ENCODE measurements around the gene TBC1D14. TPM values are rescaled to one million over a fixed set of nuclear protein-coding genes. Genes with fewer than 3 reads are reported as not detected.

TBC1D14 gene
- polyA plus RNA-seq, 1 experiment, result 35.8 TPM

DNA sequence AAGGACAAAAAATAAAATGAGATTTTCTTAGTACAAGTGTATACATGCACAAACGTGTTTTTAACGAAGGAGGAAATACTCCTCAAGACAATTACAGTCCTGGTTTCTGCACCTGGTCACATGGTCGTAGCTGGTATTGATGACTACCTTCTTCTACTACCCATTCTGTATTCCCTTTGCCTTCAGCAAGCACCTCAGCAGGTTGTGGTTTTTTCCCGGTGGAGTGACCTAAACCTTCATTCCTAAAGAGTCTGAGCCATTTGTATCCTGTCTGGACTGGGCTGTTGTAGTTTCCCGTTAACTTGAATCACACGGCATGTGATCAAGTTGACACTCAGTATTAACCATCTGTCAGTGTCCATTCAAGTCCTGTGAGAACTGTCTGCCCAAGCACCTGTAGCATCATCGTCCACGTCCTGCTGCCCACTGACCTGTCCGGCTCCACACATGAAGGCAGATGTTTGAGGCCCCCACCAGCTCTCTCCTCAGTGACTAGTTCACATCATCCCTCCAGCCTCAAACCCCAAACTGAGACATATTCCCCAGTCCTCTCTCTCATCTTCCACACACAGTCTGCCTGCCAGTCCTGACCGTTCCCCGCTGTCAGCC is 31.1 kb upstream of the TBC1D14 start:
- POLR2A ChIA-PET, result no interaction called here
- TF ChIP-seq, protein P1, sequence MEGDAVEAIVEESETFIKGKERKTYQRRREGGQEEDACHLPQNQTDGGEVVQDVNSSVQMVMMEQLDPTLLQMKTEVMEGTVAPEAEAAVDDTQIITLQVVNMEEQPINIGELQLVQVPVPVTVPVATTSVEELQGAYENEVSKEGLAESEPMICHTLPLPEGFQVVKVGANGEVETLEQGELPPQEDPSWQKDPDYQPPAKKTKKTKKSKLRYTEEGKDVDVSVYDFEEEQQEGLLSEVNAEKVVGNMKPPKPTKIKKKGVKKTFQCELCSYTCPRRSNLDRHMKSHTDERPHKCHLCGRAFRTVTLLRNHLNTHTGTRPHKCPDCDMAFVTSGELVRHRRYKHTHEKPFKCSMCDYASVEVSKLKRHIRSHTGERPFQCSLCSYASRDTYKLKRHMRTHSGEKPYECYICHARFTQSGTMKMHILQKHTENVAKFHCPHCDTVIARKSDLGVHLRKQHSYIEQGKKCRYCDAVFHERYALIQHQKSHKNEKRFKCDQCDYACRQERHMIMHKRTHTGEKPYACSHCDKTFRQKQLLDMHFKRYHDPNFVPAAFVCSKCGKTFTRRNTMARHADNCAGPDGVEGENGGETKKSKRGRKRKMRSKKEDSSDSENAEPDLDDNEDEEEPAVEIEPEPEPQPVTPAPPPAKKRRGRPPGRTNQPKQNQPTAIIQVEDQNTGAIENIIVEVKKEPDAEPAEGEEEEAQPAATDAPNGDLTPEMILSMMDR (IDR thresholded peaks at IDR 0.05; ENCODE audit: insufficient read depth, low read depth, low read length), result no peak
- Histone ChIP-seq H3K4me3 (ENCODE audit: low read depth, low read length) (no peak overlapping the region), H3K27me3 (ENCODE audit: control insufficient read depth, insufficient read depth, low read length) (no peaks in the 10 kb centered on the region), H3K36me3 (ENCODE audit: control insufficient read depth, insufficient read depth, low read length) (peaks cover 17% of the 10 kb centered on the region)
- no peak for DNase-seq (ENCODE audit: low read depth)
- CTCF ChIA-PET, result interaction anchor here (1.3 kb wide), 1 partner anchor 54 kb away, joined by 3 read pairs; no protein-coding TSS in a partner anchor

DNA sequence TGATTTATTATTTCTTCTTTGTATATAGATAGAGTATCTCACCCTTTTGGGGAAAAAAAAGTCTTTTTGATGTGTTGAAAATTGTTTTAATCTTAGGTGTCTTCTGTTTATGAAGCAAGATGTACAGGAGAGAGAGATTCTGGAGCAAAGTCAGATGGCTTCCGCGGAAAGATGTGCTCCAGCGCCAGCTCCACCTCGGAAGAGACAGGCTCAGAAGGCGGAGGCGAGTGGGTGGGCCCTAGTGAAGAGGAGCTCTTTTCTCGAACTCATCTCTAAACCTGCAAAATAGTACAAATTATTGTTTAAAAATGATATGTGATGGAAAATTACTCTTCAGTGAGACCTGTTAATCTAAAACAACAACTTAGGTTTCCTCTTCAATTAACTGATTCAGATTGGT is 28.9 kb upstream of the TBC1D14 start:
- POLR2A ChIA-PET, result no interaction called here
- TF ChIP-seq, protein P1 (IDR thresholded peaks at IDR 0.05; ENCODE audit: insufficient read depth, low read depth, low read length), result no peak
- CTCF ChIA-PET, result interaction anchor here (0.9 kb wide), 1 partner anchor 111 kb away, joined by 4 read pairs; no protein-coding TSS in a partner anchor
- Histone ChIP-seq H3K36me3 (ENCODE audit: control insufficient read depth, insufficient read depth, low read length) (peaks cover 12% of the 10 kb centered on the region), H3K4me3 (ENCODE audit: low read depth, low read length) (no peak overlapping the region), H3K27me3 (ENCODE audit: control insufficient read depth, insufficient read depth, low read length) (no peaks in the 10 kb centered on the region)
- no peak for DNase-seq (ENCODE audit: low read depth)

DNA sequence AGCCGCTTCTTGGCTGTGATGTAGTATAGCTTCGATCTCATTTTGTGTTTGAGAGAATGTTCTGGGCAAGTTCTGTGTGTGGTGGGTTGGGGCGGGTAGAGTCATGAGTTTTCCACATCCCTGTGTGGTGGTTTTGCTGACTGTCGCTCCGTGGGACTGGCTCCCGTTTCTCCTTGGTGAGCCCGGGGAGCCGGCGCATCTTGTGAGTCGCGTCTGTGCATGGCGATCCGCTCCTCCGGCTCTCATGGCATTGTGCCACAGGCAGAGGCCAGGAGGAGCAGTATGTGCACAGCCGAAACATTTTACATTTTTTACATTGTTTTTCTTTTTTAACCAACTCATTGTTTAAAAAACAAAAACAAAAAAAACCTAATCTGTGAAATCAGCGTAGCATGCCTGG is 27.7 kb upstream of the TBC1D14 start:
- CTCF ChIA-PET, result interaction anchor here (1.0 to 6.9 kb wide), 3 partner anchors 8 to 189 kb away, joined by 3 to 42 read pairs (median 3); no protein-coding TSS in a partner anchor
- Histone ChIP-seq H3K27me3 (ENCODE audit: control insufficient read depth, insufficient read depth, low read length) (no peaks in the 10 kb centered on the region), H3K36me3 (ENCODE audit: control insufficient read depth, insufficient read depth, low read length) (peaks cover 12% of the 10 kb centered on the region), H3K4me3 (ENCODE audit: low read depth, low read length) (no peak overlapping the region)
- no peak for DNase-seq (ENCODE audit: low read depth)
- POLR2A ChIA-PET, result no interaction called here
- TF ChIP-seq, protein P1 (IDR thresholded peaks at IDR 0.05; ENCODE audit: insufficient read depth, low read depth, low read length), result no peak

DNA sequence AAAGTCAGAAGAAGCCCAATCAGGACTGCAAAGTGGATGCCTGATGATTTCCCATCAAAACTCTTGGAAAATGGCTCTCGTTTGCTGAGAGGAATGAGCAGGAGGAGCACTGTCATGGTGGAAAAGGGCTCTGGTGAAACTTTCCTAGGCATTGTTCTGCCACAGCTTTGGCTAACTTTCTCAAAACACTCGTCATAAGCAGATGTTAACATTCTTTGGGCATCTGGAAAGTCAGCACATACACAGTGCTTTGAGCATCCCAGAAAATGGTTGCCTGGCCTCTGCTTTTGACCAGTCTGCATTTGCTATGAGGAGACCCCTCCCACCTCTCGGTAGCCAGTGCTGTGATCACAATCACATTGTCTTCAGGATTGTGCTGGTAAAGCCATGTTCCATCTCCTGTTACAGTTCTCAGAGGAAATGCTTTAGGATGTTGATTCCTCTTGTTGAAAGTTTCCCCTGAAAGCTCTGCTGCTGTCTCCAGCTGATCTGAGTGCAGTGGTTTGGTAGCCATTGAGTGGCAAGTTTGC is 25.2 kb upstream of the TBC1D14 start:
- no peak overlapping the region for H3K4me3 ChIP-seq (ENCODE audit: low read depth, low read length)
- ChIA-PET CTCF (interaction anchor here (0.6 to 6.9 kb wide), 7 partner anchors 9 to 186 kb away, joined by 3 to 42 read pairs (median 3); partner anchors contain the start of genes GRPEL1 and TADA2B), POLR2A (no interaction called here)
- no peak for DNase-seq (ENCODE audit: low read depth)
- no peaks in the 10 kb centered on the region for H3K27me3 ChIP-seq (ENCODE audit: control insufficient read depth, insufficient read depth, low read length)
- TF ChIP-seq, protein P1 (IDR thresholded peaks at IDR 0.05; ENCODE audit: insufficient read depth, low read depth, low read length), result no peak
- peaks cover 5% of the 10 kb centered on the region for H3K36me3 ChIP-seq (ENCODE audit: control insufficient read depth, insufficient read depth, low read length)

DNA sequence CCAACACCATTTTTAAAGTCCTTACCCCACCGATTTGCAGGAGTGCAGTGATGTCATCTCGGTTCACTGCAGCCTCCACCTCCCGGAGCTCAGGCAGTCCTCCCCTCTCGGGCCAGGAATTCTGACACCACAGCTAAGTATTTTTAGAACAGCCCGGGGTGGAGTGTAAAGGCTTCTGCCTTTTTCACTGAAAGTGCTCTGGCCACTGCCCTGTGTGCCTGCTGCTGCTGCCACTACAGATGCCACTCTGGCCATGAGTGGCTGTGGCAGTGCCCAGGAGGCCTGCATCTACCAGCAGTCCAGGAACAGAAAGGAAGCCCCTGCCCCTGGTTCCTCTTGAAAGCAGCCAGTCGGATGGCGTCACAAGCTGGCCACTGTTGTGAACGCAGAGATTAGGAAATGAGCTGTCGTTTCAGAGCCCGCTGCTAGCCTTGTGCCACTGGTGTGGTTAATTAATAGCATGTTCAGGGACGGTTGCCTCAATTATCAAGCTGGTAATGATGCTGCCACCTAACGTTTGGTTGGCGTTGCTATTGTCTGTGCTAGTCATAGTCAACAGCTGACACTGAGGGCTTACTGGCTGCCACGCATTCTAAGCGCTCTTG is 23.6 kb upstream of the TBC1D14 start:
- Histone ChIP-seq H3K4me3 (ENCODE audit: low read depth, low read length) (no peak overlapping the region), H3K27me3 (ENCODE audit: control insufficient read depth, insufficient read depth, low read length) (no peaks in the 10 kb centered on the region), H3K36me3 (ENCODE audit: control insufficient read depth, insufficient read depth, low read length) (peaks cover 2% of the 10 kb centered on the region)
- CTCF ChIA-PET, result interaction anchor here (0.5 to 6.9 kb wide), 11 partner anchors 9 to 216 kb away, joined by 3 to 42 read pairs (median 4); partner anchors contain the start of gene TBC1D14
- no peak for DNase-seq (ENCODE audit: low read depth)
- POLR2A ChIA-PET, result interaction anchor here (0.6 kb wide), 1 partner anchor 22 kb away, joined by 3 read pairs; no protein-coding TSS in a partner anchor
- TF ChIP-seq, protein P1 (IDR thresholded peaks at IDR 0.05; ENCODE audit: insufficient read depth, low read depth, low read length), result no peak; the same call in 1 of the 2 replicates
